Measurements from ENCODE around the gene SPATA13. TPM values are rescaled to one million over a fixed set of nuclear protein-coding genes. Genes with fewer than 3 reads are reported as not detected.

The SPATA13 gene
- total RNA-seq, 1 donor from 2014 or later: 11.8 TPM

GRCh38 chr13:24195626-24196025 is 35.1 kb downstream of the SPATA13 start:
- Mint-ChIP-seq H3K27me3 (no peaks in the 10 kb centered on the region), H3K36me3 (ENCODE audit: low read depth) (no peaks in the 10 kb centered on the region), H3K4me1 (peaks cover 6% of the 10 kb centered on the region), H3K4me3 (no peak overlapping the region), H3K9me3 (no peaks in the 10 kb centered on the region), H3K27ac (no peak overlapping the region)
- no peak for ATAC-seq (ENCODE audit: low read depth)
- ChIA-PET POLR2A (no interaction called here), CTCF (no interaction called here)
- no peak for DNase-seq
- TF ChIP-seq CTCF (IDR thresholded peaks at IDR 0.05): no peak
- intact Hi-C loops (cut with micrococcal nuclease): no loop called here

GRCh38 chr13:24196593-24197197 is 36.2 kb downstream of the SPATA13 start:
- peak; percentile 52 for ATAC-seq (ENCODE audit: low read depth)
- Mint-ChIP-seq H3K9me3 (no peaks in the 10 kb centered on the region), H3K4me3 (no peak overlapping the region), H3K27ac (no peak overlapping the region), H3K36me3 (ENCODE audit: low read depth) (no peaks in the 10 kb centered on the region), H3K27me3 (no peaks in the 10 kb centered on the region), H3K4me1 (peaks cover 6% of the 10 kb centered on the region)
- intact Hi-C loops (cut with micrococcal nuclease): no loop called here
- ChIA-PET CTCF (no interaction called here), POLR2A (no interaction called here)
- no peak for TF ChIP-seq CTCF (IDR thresholded peaks at IDR 0.05)
- no peak for DNase-seq

- DNase-seq (no peak), ATAC-seq (ENCODE audit: low read depth) (no peak)
- ChIA-PET CTCF (interaction anchor here (0.7 to 1.2 kb wide), 2 partner anchors 10 to 32 kb away, joined by 3 to 4 read pairs; no protein-coding TSS in a partner anchor), POLR2A (no interaction called here)
- intact Hi-C loops (cut with micrococcal nuclease): no loop called here
- H3K36me3 Mint-ChIP-seq (ENCODE audit: low read depth): no peaks in the 10 kb centered on the region
- no peaks in the 10 kb centered on the region for H3K9me3 Mint-ChIP-seq
- H3K27ac Mint-ChIP-seq: no peak overlapping the region
- peaks cover 15% of the 10 kb centered on the region for H3K4me1 Mint-ChIP-seq
- TF ChIP-seq CTCF (IDR thresholded peaks at IDR 0.05): no peak
- no peak overlapping the region for H3K4me3 Mint-ChIP-seq
- peaks cover 2% of the 10 kb centered on the region for H3K27me3 Mint-ChIP-seq
Observed at GRCh38 chr13:24199016-24199415, 38.5 kb downstream of the SPATA13 start.

- TF ChIP-seq CTCF (IDR thresholded peaks at IDR 0.05): no peak
- ATAC-seq (ENCODE audit: low read depth) (no peak), DNase-seq (no peak)
- Mint-ChIP-seq H3K27ac (no peak overlapping the region), H3K9me3 (no peaks in the 10 kb centered on the region), H3K4me1 (peaks cover 15% of the 10 kb centered on the region), H3K36me3 (ENCODE audit: low read depth) (no peaks in the 10 kb centered on the region), H3K4me3 (no peak overlapping the region), H3K27me3 (peaks cover 4% of the 10 kb centered on the region)
- intact Hi-C loops (cut with micrococcal nuclease): no loop called here
- ChIA-PET POLR2A (no interaction called here), CTCF (no interaction called here)
Observed at GRCh38 chr13:24202215-24202614, 41.7 kb downstream of the SPATA13 start.

GRCh38 chr13:24203273-24203672 is 42.8 kb downstream of the SPATA13 start:
- Mint-ChIP-seq H3K27ac (no peak overlapping the region), H3K9me3 (no peaks in the 10 kb centered on the region), H3K36me3 (ENCODE audit: low read depth) (no peaks in the 10 kb centered on the region), H3K27me3 (peaks cover 4% of the 10 kb centered on the region), H3K4me1 (peaks cover 15% of the 10 kb centered on the region), H3K4me3 (no peak overlapping the region)
- ATAC-seq (ENCODE audit: low read depth): no peak
- DNase-seq: no peak
- intact Hi-C loops (cut with micrococcal nuclease): no loop called here
- CTCF ChIA-PET: interaction anchor here (1.0 to 1.3 kb wide), 2 partner anchors 14 to 150 kb away, joined by 3 to 4 read pairs; no protein-coding TSS in a partner anchor
- TF ChIP-seq CTCF (IDR thresholded peaks at IDR 0.05): no peak
- POLR2A ChIA-PET: no interaction called here

Measured in activated B cell treated with CpG ODN at 0.5 μM for 24 hours (primary cell).